SK-N-MC (cell line): ENCODE data around the gene TBC1D17.

Source experiments
- DNase-seq: peaks from one replicate; pipeline ENCODE4 v3.0.0-alpha.2; 2011; ENCODE audit warnings: low read depth, low spot score
- H3K27ac ChIP-seq: fragments of 200-600 bp; sonication (generic); 2 replicates; pipeline ENCODE4 v1.5.1; 2016; ENCODE audit warnings: mixed run types
- H3K36me3 ChIP-seq: fragments of 200-600 bp; sonication (generic); 2 replicates; pipeline ENCODE4 v1.6.1; 2017; ENCODE audit warnings: antibody characterized with exemption, low read length, mixed read lengths; ENCODE audit not compliant: insufficient read depth
- H3K4me3 ChIP-seq: fragments of 200-600 bp; sonication (generic); 2 replicates; pipeline ENCODE4 v1.5.1; 2016
- H3K9ac ChIP-seq: fragments of 200-600 bp; sonication (generic); 2 replicates; pipeline ENCODE4 v1.8.0; 2017; ENCODE audit warnings: mixed run types, mixed read lengths; ENCODE audit not compliant: insufficient read length
- H3K9me3 ChIP-seq: fragments of 200-600 bp; sonication (generic); 2 replicates; pipeline ENCODE4 v1.6.1; 2017; ENCODE audit warnings: low read depth, mild to moderate bottlenecking, antibody characterized with exemption, low read length, moderate library complexity, mixed read lengths
- EZH2 ChIP-seq: fragments of 200-600 bp; sonication (generic); IDR thresholded peaks from one replicate; pipeline ENCODE4 v1.6.1; 2017; ENCODE audit warnings: antibody characterized with exemption
- FOXP2 ChIP-seq: optimal IDR thresholded peaks from 2 replicates; pipeline ENCODE3; 2011; ENCODE audit warnings: mild to moderate bottlenecking, moderate library complexity; ENCODE audit not compliant: insufficient read depth; ENCODE audit errors: extremely low read length, control extremely low read depth
- POLR2AphosphoS5 ChIP-seq: IDR thresholded peaks from 2 replicates; pipeline ENCODE4 v1.6.1; 2012; ENCODE audit warnings: mild to moderate bottlenecking, low read depth, low read length, borderline replicate concordance

The TBC1D17 gene

GRCh38 chr19:49850487-49851342 is 26.8 kb upstream of the TBC1D17 start, which contains the start of gene PTOV1:
PTOV1 (plus strand) TSS chr19:49851159.
- peak within 1 kb of the TSS; percentile 91 for H3K9ac ChIP-seq
- peak within 1 kb of the TSS; percentile 99 for H3K27ac ChIP-seq
- peak; percentile 69 for TF ChIP-seq POLR2AphosphoS5
- TF ChIP-seq EZH2, result no peak
- peaks cover 42% of the 10 kb centered on the region for H3K36me3 ChIP-seq
- DNase-seq, result peak; percentile 66
- peak within 1 kb of the TSS; percentile 95 for H3K4me3 ChIP-seq
- H3K9me3 ChIP-seq, result no peaks in the 10 kb centered on the region

- H3K9ac ChIP-seq, result peak overlapping the region; percentile 91
- DNase-seq, result no peak
These were observed 25.8 kb upstream of the TBC1D17 start for GRCh38 chr19:49851456-49852259.

GRCh38 chr19:49852631-49853126 is 24.8 kb upstream of the TBC1D17 start:
- Histone ChIP-seq H3K4me3 (peak overlapping the region; percentile 95), H3K9me3 (no peaks in the 10 kb centered on the region), H3K27ac (no peak overlapping the region), H3K9ac (peak overlapping the region; percentile 64), H3K36me3 (peaks cover 62% of the 10 kb centered on the region)
- TF ChIP-seq FOXP2, result no peak
- TF ChIP-seq POLR2AphosphoS5, result no peak
- TF ChIP-seq EZH2, result no peak
- no peak for DNase-seq

More at GRCh38 chr19:49851456-49852259, 25.8 kb upstream of the TBC1D17 start:
- TF ChIP-seq FOXP2, result no peak
- TF ChIP-seq POLR2AphosphoS5, result no peak
- no peak for TF ChIP-seq EZH2
- Histone ChIP-seq H3K9me3 (no peaks in the 10 kb centered on the region), H3K36me3 (peaks cover 52% of the 10 kb centered on the region), H3K4me3 (peak overlapping the region; percentile 95), H3K27ac (peak overlapping the region; percentile 99)

- Histone ChIP-seq H3K9me3 (no peaks in the 10 kb centered on the region), H3K4me3 (peak overlapping the region; percentile 14; the same call in 1 of the 2 replicates), H3K36me3 (peaks cover 72% of the 10 kb centered on the region), H3K9ac (peak overlapping the region; percentile 41), H3K27ac (0 out of 2 replicates have a peak overlapping the region, but pooled peaks have one; percentile 31)
- no peak for DNase-seq
- TF ChIP-seq POLR2AphosphoS5, result no peak
- TF ChIP-seq FOXP2, result no peak
- TF ChIP-seq EZH2, result no peak
These were observed 23.6 kb upstream of the TBC1D17 start for GRCh38 chr19:49853852-49854377.

- no peak overlapping the region for H3K9ac ChIP-seq
- H3K36me3 ChIP-seq, result peaks cover 68% of the 10 kb centered on the region
- no peak for TF ChIP-seq EZH2
- TF ChIP-seq FOXP2, result no peak
- peak; percentile 29; the same call in 1 of the 2 replicates for TF ChIP-seq POLR2AphosphoS5
These were observed 22.9 kb upstream of the TBC1D17 start for GRCh38 chr19:49854378-49855263.

GRCh38 chr19:49855277-49855675 is 22.2 kb upstream of the TBC1D17 start:
- Histone ChIP-seq H3K27ac (no peak overlapping the region), H3K9me3 (no peaks in the 10 kb centered on the region), H3K36me3 (peaks cover 71% of the 10 kb centered on the region), H3K4me3 (no peak overlapping the region), H3K9ac (no peak overlapping the region)
- no peak for TF ChIP-seq FOXP2
- TF ChIP-seq POLR2AphosphoS5, result peak; percentile 14; the same call in 1 of the 2 replicates
- no peak for DNase-seq

More at GRCh38 chr19:49854378-49855263, 22.9 kb upstream of the TBC1D17 start:
- Histone ChIP-seq H3K4me3 (no peak overlapping the region), H3K9me3 (no peaks in the 10 kb centered on the region), H3K27ac (no peak overlapping the region)
- DNase-seq, result no peak
